Fibroblast of skin of scalp (primary cell): ENCODE data around the gene PHIP.
"Not testable (repeated sequence)": the region's sequence is repeated elsewhere in the genome, so short reads cannot be mapped to it uniquely, and the experiment has no call there.

ENCODE experiments used
- DNase-seq: peaks from one replicate; pipeline ENCODE4 v3.0.0-alpha.2; 2013

PHIP gene

GRCh38 chr6:78921168-78921567 lies 156.9 kb downstream of the PHIP start:
- DNase-seq: not testable (repeated sequence)

DNA sequence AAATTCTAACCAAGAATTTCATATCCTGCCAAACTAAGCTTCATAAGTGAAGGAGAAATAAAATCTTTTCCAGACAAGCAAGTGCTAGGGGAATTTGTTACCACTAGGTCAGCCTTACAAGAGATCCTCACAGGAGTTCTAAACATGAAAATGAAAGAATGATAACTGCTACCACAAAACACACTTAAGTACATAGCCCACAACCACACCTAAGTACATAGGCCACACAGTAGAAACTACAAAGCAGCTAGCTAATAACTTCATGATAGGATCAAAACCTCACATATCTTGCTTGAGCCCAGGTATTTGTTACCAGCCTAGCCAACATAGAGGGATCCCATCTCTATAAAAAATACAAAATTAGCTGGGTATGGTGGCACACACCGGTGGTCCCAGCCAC lies 160.3 kb downstream of the PHIP start:
- no peak for DNase-seq

DNA sequence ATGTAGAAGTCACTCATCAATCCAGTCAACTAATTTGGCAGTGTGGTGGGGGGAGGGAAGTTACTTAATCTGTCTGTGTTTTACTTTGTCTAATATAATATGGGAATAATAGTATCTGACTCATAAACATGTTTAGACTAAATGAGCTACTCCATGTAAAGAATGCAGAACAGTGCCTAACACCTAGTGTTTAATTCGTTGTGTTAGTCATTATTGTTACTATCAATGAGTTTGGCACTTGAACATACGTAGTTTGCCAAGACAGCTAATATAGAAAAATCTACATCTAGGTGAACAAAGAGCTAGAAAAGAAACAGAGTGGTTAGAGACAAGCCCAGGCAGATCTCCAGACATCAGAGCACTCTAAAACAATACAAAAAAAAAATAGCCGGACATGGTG lies 161.6 kb downstream of the PHIP start:
- DNase-seq: no peak

- DNase-seq: no peak
These were observed 166.7 kb downstream of the PHIP start for GRCh38 chr6:78911218-78911940.

- peak; percentile 6 for DNase-seq
These were observed 167.4 kb downstream of the PHIP start for GRCh38 chr6:78910591-78911171.

GRCh38 chr6:78910010-78910409 lies 168.0 kb downstream of the PHIP start:
- DNase-seq: no peak

DNA sequence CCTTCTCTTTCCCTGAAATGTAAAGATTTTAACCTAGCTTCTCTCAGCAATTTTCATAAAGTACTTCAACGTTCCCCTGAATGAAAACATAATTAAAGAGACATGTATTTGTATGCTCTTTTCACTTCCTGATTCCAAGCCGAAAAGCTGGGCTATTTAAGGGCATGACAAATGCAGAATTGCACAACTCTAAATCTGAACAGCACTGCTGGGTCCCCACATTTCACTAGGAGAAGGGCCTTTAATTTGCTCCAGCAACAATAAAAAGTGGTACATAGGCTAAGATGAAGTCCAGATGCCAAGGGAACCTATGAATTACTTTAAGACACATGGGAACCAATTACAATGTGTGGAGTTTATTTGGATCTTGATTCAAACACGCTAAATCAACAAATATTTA lies 168.7 kb downstream of the PHIP start:
- peak; percentile 78 for DNase-seq

DNA sequence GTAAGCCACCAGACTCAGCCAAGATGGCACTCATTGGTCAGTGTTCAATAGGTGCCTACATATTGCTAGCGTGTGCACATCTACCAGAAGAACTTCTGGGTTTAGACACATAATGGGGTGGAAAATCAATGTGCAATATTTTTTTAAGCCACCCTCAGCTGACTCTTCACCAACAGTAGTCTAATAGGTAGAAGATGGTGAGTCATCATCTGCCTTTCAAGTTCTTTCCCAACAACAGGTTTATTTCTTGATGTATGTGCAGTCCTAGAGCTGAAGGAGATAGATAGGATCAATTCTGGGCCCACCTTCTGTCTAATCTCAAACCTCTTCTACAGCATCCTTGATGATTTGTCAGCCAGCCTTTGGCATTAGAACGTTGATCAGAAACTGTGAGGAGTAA lies 169.4 kb downstream of the PHIP start:
- no peak for DNase-seq

GRCh38 chr6:78896227-78896626 lies 181.8 kb downstream of the PHIP start:
- DNase-seq: no peak

- DNase-seq: not testable (repeated sequence)
These were observed 188.2 kb downstream of the PHIP start for GRCh38 chr6:78889901-78890300.
